ENCODE results near the gene LMF2. TPM values are rescaled to one million over a fixed set of nuclear protein-coding genes. Genes with fewer than 3 reads are reported as not detected.

The LMF2 gene
- total RNA-seq, 2 experiments from 2014 or later: 107 to 114 TPM

DNA sequence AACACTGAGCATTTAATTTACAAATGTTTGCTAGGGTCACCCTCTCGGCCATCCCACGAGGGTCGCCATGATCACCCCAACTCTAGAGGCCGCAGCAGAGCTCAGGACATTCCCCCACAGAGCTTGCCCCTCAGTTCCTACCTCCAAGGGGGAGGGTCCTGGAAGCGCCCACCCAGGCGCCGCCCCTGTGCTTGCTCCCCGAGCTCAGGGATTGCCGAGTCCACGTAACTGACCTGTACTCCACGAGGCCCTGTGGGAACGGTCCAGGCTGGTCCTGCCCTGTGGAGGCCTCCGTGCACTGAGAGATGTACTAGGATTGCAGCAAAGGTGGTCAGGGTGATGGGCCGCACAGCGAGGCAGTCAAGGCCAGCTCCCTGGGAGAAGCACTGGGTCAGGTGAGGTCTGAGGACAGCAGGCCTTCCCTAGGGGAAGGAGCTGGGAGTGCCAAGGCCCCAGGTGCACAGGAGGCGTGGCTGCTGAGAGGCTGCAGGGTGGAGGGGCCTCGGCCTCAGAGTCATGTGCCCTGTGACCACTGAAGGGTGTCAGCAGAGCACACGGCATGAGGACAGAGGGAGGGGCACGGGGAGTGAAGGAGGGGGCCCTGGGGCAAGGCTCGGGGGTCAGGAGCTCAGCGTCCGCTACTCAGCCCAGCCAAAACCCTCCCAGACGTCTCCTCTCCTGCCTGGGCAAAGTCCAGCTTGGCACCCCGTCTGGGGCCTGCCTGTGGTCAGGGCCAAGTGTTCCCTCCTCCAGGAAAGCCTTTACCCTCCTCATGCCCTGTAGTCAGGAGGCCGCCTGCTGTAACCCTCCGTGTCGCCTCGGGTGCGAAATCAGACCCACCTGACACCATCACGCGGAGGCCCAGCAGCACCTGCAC lies 23.3 kb downstream of the LMF2 start:
- no peaks in the 10 kb centered on the region for H3K9me3 Mint-ChIP-seq
- POLR2A ChIA-PET: no interaction called here
- no peak for DNase-seq

GRCh38 chr22:50483556-50483955 lies 23.9 kb downstream of the LMF2 start:
- intact Hi-C loops (cut with DNase I, micrococcal nuclease): no loop called here

More for the DNA sequence above, 23.3 kb downstream of the LMF2 start:
- no peak for TF ChIP-seq CTCF (IDR thresholded peaks at IDR 0.05)
- no peaks in the 10 kb centered on the region for H3K36me3 Mint-ChIP-seq (ENCODE audit: low read depth)
- H3K27me3 Mint-ChIP-seq: no peaks in the 10 kb centered on the region
- no peaks in the 10 kb centered on the region for H3K9me3 ChIP-seq (ENCODE audit: control insufficient read depth in 1 of 2, insufficient read depth in 1 of 2, low read length in 2 of 2)
- H3K4me1 ChIP-seq (ENCODE audit: insufficient read depth, low read length): peaks cover 19% of the 10 kb centered on the region
- H3K4me3 ChIP-seq (ENCODE audit: low read length): no peak overlapping the region
- peaks cover 13% of the 10 kb centered on the region for H3K4me1 Mint-ChIP-seq (ENCODE audit: low read depth)
- no peaks in the 10 kb centered on the region for H3K36me3 ChIP-seq (ENCODE audit: insufficient read depth, low read length)
- H3K27ac ChIP-seq (ENCODE audit: low read depth in 1 of 2, low read length in 2 of 2): no peak overlapping the region
- CTCF ChIA-PET: interaction anchor here (0.6 kb wide), 1 partner anchor 208 kb away, joined by 3 read pairs; no protein-coding TSS in a partner anchor
- ATAC-seq (ENCODE audit: poor library complexity): no peak
- H3K4me3 Mint-ChIP-seq: no peak overlapping the region
- H3K27ac Mint-ChIP-seq: no peak overlapping the region
- intact Hi-C loops (cut with DNase I, micrococcal nuclease): no loop called here
- peaks cover 0 to 2% of the 10 kb centered on the region in 2 experiments for H3K27me3 ChIP-seq (ENCODE audit: control insufficient read depth in 1 of 2, insufficient read depth in 2 of 2, low read length in 2 of 2)

GRCh38 chr22:50483106-50483505 lies 24.4 kb downstream of the LMF2 start:
- ATAC-seq (ENCODE audit: poor library complexity) (no peak), DNase-seq (no peak)
- H3K27me3 ChIP-seq (ENCODE audit: control insufficient read depth in 1 of 2, insufficient read depth in 2 of 2, low read length in 2 of 2): peaks cover 0 to 2% of the 10 kb centered on the region in 2 experiments
- H3K4me3 ChIP-seq (ENCODE audit: low read length): no peak overlapping the region
- H3K36me3 Mint-ChIP-seq (ENCODE audit: low read depth): no peaks in the 10 kb centered on the region
- H3K9me3 ChIP-seq (ENCODE audit: control insufficient read depth in 1 of 2, insufficient read depth in 1 of 2, low read length in 2 of 2): no peaks in the 10 kb centered on the region
- peaks cover 19% of the 10 kb centered on the region for H3K4me1 ChIP-seq (ENCODE audit: insufficient read depth, low read length)
- CTCF ChIA-PET: interaction anchor here (0.7 kb wide), 1 partner anchor 42 kb away, joined by 4 read pairs; the partner anchor contains the start of gene SCO2
- no peak overlapping the region for H3K27ac ChIP-seq (ENCODE audit: low read depth in 1 of 2, low read length in 2 of 2)
- H3K4me1 Mint-ChIP-seq (ENCODE audit: low read depth): peaks cover 13% of the 10 kb centered on the region
- H3K4me3 Mint-ChIP-seq: peak overlapping the region; percentile 45
- intact Hi-C loops (cut with DNase I, micrococcal nuclease): no loop called here
- no peak overlapping the region for H3K27ac Mint-ChIP-seq
- H3K36me3 ChIP-seq (ENCODE audit: insufficient read depth, low read length): no peaks in the 10 kb centered on the region
- no peaks in the 10 kb centered on the region for H3K9me3 Mint-ChIP-seq
- no peak for TF ChIP-seq CTCF (IDR thresholded peaks at IDR 0.05)
- no peaks in the 10 kb centered on the region for H3K27me3 Mint-ChIP-seq
- POLR2A ChIA-PET: interaction anchor here (0.8 kb wide), 1 partner anchor 13 kb away, joined by 3 read pairs; no protein-coding TSS in a partner anchor

More at GRCh38 chr22:50483556-50483955, 23.9 kb downstream of the LMF2 start:
- peaks cover 19% of the 10 kb centered on the region for H3K4me1 ChIP-seq (ENCODE audit: insufficient read depth, low read length)
- TF ChIP-seq CTCF (IDR thresholded peaks at IDR 0.05): no peak
- no peak for DNase-seq
- H3K27me3 Mint-ChIP-seq: no peaks in the 10 kb centered on the region
- ATAC-seq (ENCODE audit: poor library complexity): no peak
- H3K9me3 Mint-ChIP-seq: no peaks in the 10 kb centered on the region
- ChIA-PET CTCF (no interaction called here), POLR2A (no interaction called here)
- no peak overlapping the region for H3K4me3 ChIP-seq (ENCODE audit: low read length)
- H3K9me3 ChIP-seq (ENCODE audit: control insufficient read depth in 1 of 2, insufficient read depth in 1 of 2, low read length in 2 of 2): no peaks in the 10 kb centered on the region
- peaks cover 13% of the 10 kb centered on the region for H3K4me1 Mint-ChIP-seq (ENCODE audit: low read depth)
- H3K27me3 ChIP-seq (ENCODE audit: control insufficient read depth in 1 of 2, insufficient read depth in 2 of 2, low read length in 2 of 2): peaks cover 0 to 2% of the 10 kb centered on the region in 2 experiments
- no peaks in the 10 kb centered on the region for H3K36me3 ChIP-seq (ENCODE audit: insufficient read depth, low read length)
- H3K4me3 Mint-ChIP-seq: no peak overlapping the region
- no peak overlapping the region for H3K27ac Mint-ChIP-seq
- no peaks in the 10 kb centered on the region for H3K36me3 Mint-ChIP-seq (ENCODE audit: low read depth)
- no peak overlapping the region for H3K27ac ChIP-seq (ENCODE audit: low read depth in 1 of 2, low read length in 2 of 2)
